K562 (cell line): Measurements from ENCODE around the gene ATF1. TPM values are rescaled to one million over a fixed set of nuclear protein-coding genes. Genes with fewer than 3 reads are reported as not detected.
A peak's percentile ranks its signal among the peaks of the same experiment; 100 is the strongest.

ENCODE experiments used
- FOXM1 ChIP-seq, 2 experiments: fragments of 450-650 bp in 1 of 2; sonication (generic) in 1 of 2; formaldehyde crosslinking in 1 of 2; IDR thresholded peaks; 2 replicates each; pipeline versions ENCODE4 v1.6.1 to v1.9.0; 2017 to 2022; ENCODE audit warnings: low read depth in 2 of 2, mild to moderate bottlenecking in 2 of 2, missing genetic modification reagents in 1 of 2, moderate library complexity in 1 of 2
- HNRNPH1 ChIP-seq: fragments of 200-400 bp; formaldehyde crosslinking; optimal IDR thresholded peaks from 2 replicates; pipeline ENCODE3; 2017; ENCODE audit warnings: low read depth, mild to moderate bottlenecking, low read length, moderate library complexity
- POLR2H ChIP-seq: IDR thresholded peaks from 2 replicates; pipeline ENCODE4 v1.6.1; 2016; ENCODE audit warnings: missing genetic modification characterization, low read depth, mild to moderate bottlenecking, control low read depth, missing compliant biosample characterization, moderate library complexity
- PTTG1 ChIP-seq: fragments of 450-650 bp; IDR thresholded peaks from 2 replicates; pipeline ENCODE4 v1.6.1; 2016; ENCODE audit warnings: low read depth, mild to moderate bottlenecking, missing genetic modification characterization, missing compliant biosample characterization
- SRSF1 ChIP-seq: fragments of 200-400 bp; formaldehyde crosslinking; IDR thresholded peaks from 2 replicates; pipeline ENCODE4 v1.6.1; 2017; ENCODE audit warnings: mild to moderate bottlenecking, low read depth, low read length, moderate library complexity
- STAG1 ChIP-seq: sonication (generic); formaldehyde crosslinking; IDR thresholded peaks from 2 replicates; pipeline ENCODE4 v1.5.0; 2020; ENCODE audit warnings: missing genetic modification reagents, borderline replicate concordance
- ZBTB40 ChIP-seq, 2 experiments: fragments of 450-650 bp in 1 of 2; sonication (generic) in 1 of 2; formaldehyde crosslinking in 1 of 2; IDR thresholded peaks; 2 replicates each; pipeline versions ENCODE4 v1.7.1 to v1.9.0; 2016 to 2022; ENCODE audit warnings: inconsistent platforms in 1 of 2, mild to moderate bottlenecking in 1 of 2, missing genetic modification reagents in 1 of 2
- ZNF232 ChIP-seq: sonication (generic); formaldehyde crosslinking; IDR thresholded peaks from 2 replicates; pipeline ENCODE4 v1.8.0; 2022; ENCODE audit warnings: mild to moderate bottlenecking, missing genetic modification reagents
- ZNF445 ChIP-seq: fragments of 250-450 bp; sonication (Bioruptor Pico); IDR thresholded peaks from 2 replicates; pipeline ENCODE4 v1.4.0; 2020; ENCODE audit warnings: low read depth, mild to moderate bottlenecking, moderate library complexity
- polyA plus RNA-seq, 8 experiments: library from polyadenylated mRNA; depleted of rRNA in 4 of 8; stranded (reverse) in 5 of 8; unstranded in 3 of 8; fragments of >200 nt; fragmentation: Nextera tagmentation in 2 of 8; fragmentation: Illumina TruSeq in 1 of 8; extraction: Ambion mirVana in 2 of 8; extraction: Trizol in 1 of 8; gene quantifications; 2 replicates each; pipeline versions ENCODE4 v1.2.1 to v1.2.3, GENCODE V29; 2011 to 2014; ENCODE audit warnings: inconsistent platforms in 1 of 8, missing spikeins in 1 of 8
- total RNA-seq, 7 experiments: library from RNA; depleted of rRNA in 6 of 7; stranded (reverse); fragments of >200 nt in 6 of 7; fragmentation: Illumina TruSeq in 2 of 7; extraction: Trizol in 2 of 7; gene quantifications; 2 replicates each; pipeline versions ENCODE4 v1.2.1 to v1.2.3, GENCODE V29; 2011 to 2021; ENCODE audit warnings: low replicate concordance in 1 of 7
- TF ChIP-seq, protein P1 (sequence below), 3 experiments: fragments of 200-800 bp in 1 of 3; fragments of 250-450 bp in 1 of 3; fragments of 450-650 bp in 1 of 3; sonication (Bioruptor Pico) in 1 of 3; sonication (Bioruptor generic) in 1 of 3; formaldehyde crosslinking in 1 of 3; IDR thresholded peaks; 2 replicates each; pipeline versions ENCODE4 v1.6.1 to v1.8.0; 2016 to 2022; ENCODE audit warnings: mild to moderate bottlenecking in 2 of 3, missing genetic modification characterization in 2 of 3, missing compliant biosample characterization in 1 of 3, moderate library complexity in 1 of 3
- TF ChIP-seq, protein P2 (sequence below): sonication (generic); formaldehyde crosslinking; IDR thresholded peaks from 2 replicates; pipeline ENCODE4 v1.8.0; 2022; ENCODE audit warnings: missing genetic modification reagents, mild to moderate bottlenecking, borderline replicate concordance

ATF1 gene
- total and polyA plus RNA-seq, 9 of the 15 experiments (the other 6 are each of a cell fraction or from before 2014, with no cell fraction given) = 19.8 to 83.5 (median 51.4) TPM

- TF ChIP-seq ZNF232 (CRISPR knock-in tag) = 0 out of 2 replicates have a peak, but pooled peaks have one; percentile 22
- TF ChIP-seq ZNF445 = 0 out of 2 replicates have a peak, but pooled peaks have one; percentile 31
- TF ChIP-seq STAG1 (CRISPR knock-in tag) = no peak
- no peak for TF ChIP-seq ZBTB40 (IDR thresholded peaks at IDR 0.05)
- TF ChIP-seq ZBTB40 (CRISPR knock-in tag; IDR thresholded peaks at IDR 0.05) = no peak
- TF ChIP-seq SRSF1 = no peak
- peak; percentile 54; the same call in 1 of the 2 replicates for TF ChIP-seq POLR2H (tag)
- no peak for TF ChIP-seq PTTG1 (tag)
- TF ChIP-seq, protein P1, sequence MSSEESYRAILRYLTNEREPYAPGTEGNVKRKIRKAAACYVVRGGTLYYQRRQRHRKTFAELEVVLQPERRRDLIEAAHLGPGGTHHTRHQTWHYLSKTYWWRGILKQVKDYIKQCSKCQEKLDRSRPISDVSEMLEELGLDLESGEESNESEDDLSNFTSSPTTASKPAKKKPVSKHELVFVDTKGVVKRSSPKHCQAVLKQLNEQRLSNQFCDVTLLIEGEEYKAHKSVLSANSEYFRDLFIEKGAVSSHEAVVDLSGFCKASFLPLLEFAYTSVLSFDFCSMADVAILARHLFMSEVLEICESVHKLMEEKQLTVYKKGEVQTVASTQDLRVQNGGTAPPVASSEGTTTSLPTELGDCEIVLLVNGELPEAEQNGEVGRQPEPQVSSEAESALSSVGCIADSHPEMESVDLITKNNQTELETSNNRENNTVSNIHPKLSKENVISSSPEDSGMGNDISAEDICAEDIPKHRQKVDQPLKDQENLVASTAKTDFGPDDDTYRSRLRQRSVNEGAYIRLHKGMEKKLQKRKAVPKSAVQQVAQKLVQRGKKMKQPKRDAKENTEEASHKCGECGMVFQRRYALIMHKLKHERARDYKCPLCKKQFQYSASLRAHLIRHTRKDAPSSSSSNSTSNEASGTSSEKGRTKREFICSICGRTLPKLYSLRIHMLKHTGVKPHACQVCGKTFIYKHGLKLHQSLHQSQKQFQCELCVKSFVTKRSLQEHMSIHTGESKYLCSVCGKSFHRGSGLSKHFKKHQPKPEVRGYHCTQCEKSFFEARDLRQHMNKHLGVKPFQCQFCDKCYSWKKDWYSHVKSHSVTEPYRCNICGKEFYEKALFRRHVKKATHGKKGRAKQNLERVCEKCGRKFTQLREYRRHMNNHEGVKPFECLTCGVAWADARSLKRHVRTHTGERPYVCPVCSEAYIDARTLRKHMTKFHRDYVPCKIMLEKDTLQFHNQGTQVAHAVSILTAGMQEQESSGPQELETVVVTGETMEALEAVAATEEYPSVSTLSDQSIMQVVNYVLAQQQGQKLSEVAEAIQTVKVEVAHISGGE (CRISPR knock-in tag; IDR thresholded peaks at IDR 0.05) = no peak; a peak in 2 of 6 replicates
- TF ChIP-seq, protein P2, sequence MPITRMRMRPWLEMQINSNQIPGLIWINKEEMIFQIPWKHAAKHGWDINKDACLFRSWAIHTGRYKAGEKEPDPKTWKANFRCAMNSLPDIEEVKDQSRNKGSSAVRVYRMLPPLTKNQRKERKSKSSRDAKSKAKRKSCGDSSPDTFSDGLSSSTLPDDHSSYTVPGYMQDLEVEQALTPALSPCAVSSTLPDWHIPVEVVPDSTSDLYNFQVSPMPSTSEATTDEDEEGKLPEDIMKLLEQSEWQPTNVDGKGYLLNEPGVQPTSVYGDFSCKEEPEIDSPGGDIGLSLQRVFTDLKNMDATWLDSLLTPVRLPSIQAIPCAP (CRISPR knock-in tag) = no peak
- no peak for TF ChIP-seq HNRNPH1
- no peak for TF ChIP-seq FOXM1 (IDR thresholded peaks at IDR 0.05; ENCODE audit: low read depth)
- TF ChIP-seq FOXM1 (CRISPR knock-in tag; IDR thresholded peaks at IDR 0.05; ENCODE audit: low read depth) = no peak
Observed at GRCh38 chr12:50764286-50765094, 589 bp downstream of the ATF1 start (continued).
